Bronchial epithelial cell (primary cell): ENCODE data around the gene RBBP8NL. TPM values are rescaled to one million over a fixed set of nuclear protein-coding genes. Genes with fewer than 3 reads are reported as not detected.

Source experiments
- DNase-seq: peaks from one replicate; pipeline ENCODE4 v3.0.0-alpha.2; 2010; ENCODE audit warnings: low read depth
- FAIRE-seq: peaks from 2 replicates; lab custom pipeline; 2011; peaks lifted over from hg19 to GRCh38; lab: Jason Lieb, UNC
- H3K27me3 ChIP-seq: 2 replicates; pipeline ENCODE4 v1.5.1; 2011; ENCODE audit warnings: low read length; ENCODE audit not compliant: control insufficient read depth, insufficient read depth
- H3K36me3 ChIP-seq: 2 replicates; pipeline ENCODE4 v1.5.1; 2011; ENCODE audit warnings: low read length; ENCODE audit not compliant: control insufficient read depth, insufficient read depth
- H3K4me3 ChIP-seq: 2 replicates; pipeline ENCODE4 v1.5.1; 2011; ENCODE audit warnings: mild to moderate bottlenecking, low read depth, low read length, control low read depth
- total RNA-seq: library from RNA; depleted of rRNA; stranded (reverse); fragments of >200 nt; gene quantifications from 2 replicates; pipeline ENCODE4 v1.2.1, GENCODE V29; 2014
- TF ChIP-seq, protein P1 (sequence below): IDR thresholded peaks from 2 replicates; pipeline ENCODE4 v1.5.1; 2011; ENCODE audit warnings: mild to moderate bottlenecking, moderate library complexity, low read length, control low read depth, inconsistent platforms; ENCODE audit not compliant: insufficient read depth, severe bottlenecking

RBBP8NL gene
- total RNA-seq, 1 donor from 2014 or later, result under 0.01 TPM

DNA sequence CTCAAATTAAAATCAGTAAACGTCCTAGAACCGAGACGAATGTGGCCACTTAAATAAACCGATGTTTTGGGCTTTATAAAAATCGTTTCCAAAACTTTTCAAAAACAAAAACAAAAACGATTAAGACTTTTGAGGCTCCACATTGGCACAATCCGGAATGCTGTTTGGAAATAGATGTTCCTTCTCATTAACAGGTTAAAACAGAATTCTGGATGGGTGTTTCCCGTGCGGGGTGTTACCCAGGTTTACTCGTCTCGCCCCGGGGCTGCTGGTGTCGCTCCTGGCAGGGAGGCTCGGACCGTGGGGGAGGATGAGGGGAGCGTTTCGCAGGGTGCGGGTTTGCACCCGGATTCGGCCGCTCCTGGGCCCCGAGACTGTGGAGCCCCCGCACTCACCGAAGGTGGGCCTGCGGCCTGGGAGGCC, 47.3 kb upstream of the RBBP8NL start:
- Histone ChIP-seq H3K4me3 (no peak overlapping the region), H3K27me3 (peaks cover 38% of the 10 kb centered on the region), H3K36me3 (no peaks in the 10 kb centered on the region)
- FAIRE-seq (no peak), DNase-seq (no peak)
- TF ChIP-seq, protein P1, sequence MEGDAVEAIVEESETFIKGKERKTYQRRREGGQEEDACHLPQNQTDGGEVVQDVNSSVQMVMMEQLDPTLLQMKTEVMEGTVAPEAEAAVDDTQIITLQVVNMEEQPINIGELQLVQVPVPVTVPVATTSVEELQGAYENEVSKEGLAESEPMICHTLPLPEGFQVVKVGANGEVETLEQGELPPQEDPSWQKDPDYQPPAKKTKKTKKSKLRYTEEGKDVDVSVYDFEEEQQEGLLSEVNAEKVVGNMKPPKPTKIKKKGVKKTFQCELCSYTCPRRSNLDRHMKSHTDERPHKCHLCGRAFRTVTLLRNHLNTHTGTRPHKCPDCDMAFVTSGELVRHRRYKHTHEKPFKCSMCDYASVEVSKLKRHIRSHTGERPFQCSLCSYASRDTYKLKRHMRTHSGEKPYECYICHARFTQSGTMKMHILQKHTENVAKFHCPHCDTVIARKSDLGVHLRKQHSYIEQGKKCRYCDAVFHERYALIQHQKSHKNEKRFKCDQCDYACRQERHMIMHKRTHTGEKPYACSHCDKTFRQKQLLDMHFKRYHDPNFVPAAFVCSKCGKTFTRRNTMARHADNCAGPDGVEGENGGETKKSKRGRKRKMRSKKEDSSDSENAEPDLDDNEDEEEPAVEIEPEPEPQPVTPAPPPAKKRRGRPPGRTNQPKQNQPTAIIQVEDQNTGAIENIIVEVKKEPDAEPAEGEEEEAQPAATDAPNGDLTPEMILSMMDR, result no peak

DNA sequence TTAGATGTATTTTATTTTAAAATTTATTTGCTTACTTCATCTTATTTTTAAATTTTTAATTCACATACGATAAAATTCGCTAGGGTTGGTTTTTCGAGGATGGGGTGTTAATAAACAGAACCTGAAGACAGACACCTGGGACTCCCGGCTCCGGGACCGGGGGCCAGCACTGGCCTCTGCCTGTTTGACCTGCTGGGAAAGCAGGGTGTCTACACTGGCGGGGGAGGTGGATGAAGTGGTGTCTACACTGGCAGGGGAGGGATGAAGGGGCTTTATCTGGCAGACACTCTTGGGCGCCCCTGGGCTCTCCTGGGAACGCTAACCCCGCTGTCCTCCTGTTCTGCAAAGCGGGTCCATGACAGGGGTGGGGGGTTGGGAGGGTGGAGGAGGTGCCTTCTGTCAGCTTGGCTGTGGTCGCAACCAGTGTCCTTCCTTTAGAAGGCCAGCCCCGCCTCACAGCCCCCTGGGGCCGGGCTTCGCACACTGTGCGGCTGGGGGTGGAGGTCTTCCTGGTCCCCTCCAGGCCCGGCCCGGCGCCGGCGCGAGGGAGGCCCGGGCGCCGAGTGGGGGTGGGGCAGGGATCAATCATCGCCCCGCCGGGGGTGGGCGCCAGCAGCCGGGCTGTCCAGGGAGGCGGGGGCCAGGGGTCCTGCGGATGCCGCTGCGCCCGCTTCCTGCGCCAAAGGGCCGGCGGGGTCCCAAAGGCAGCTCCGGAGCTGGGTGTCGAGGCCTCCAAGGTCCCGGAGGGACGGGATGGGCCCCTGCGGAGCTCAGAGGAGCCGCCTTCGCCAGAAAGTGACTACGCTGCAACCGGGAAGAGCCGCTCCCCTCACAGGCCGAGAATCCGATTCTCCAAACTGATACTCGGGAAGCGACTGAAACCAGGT, 46.6 kb upstream of the RBBP8NL start:
- FAIRE-seq (no peak), DNase-seq (no peak)
- TF ChIP-seq, protein P1, result no peak
- Histone ChIP-seq H3K27me3 (peaks cover 34% of the 10 kb centered on the region), H3K36me3 (no peaks in the 10 kb centered on the region), H3K4me3 (no peak overlapping the region)

DNA sequence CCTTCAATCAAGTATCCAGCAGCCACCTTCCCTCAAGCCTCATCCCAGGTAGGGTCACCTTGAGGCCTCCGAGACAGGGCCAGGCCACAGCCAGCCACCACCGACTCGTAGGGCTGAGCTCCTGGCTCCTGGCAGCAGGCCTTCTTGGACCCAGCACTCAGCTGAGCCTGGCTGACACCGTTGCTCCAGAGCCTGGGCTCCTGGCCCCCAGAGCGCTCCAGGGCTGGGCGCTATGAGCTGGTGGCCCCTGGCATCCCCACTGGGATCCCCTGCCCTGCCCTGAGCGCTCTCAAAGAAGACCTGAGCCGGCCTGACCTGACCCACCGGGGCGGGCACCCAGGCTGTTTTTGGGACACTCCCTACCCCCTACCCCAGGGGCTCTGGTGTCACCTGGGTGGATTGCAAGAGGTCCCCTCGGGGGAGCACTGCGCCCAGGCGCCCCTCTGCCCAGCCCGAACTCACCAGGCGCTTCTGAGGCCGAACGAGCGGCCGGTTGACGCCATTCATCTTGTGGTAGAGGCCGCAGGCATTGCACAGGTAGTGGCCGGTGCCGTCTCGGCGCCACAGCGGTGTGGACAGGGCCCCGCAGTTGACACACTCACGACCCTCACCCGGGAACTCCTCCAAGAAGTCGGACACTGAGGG, 45.7 kb upstream of the RBBP8NL start:
- H3K4me3 ChIP-seq, result no peak overlapping the region
- DNase-seq (no peak), FAIRE-seq (no peak)
- TF ChIP-seq, protein P1, result no peak
- peaks cover 30% of the 10 kb centered on the region for H3K27me3 ChIP-seq
- no peaks in the 10 kb centered on the region for H3K36me3 ChIP-seq

DNA sequence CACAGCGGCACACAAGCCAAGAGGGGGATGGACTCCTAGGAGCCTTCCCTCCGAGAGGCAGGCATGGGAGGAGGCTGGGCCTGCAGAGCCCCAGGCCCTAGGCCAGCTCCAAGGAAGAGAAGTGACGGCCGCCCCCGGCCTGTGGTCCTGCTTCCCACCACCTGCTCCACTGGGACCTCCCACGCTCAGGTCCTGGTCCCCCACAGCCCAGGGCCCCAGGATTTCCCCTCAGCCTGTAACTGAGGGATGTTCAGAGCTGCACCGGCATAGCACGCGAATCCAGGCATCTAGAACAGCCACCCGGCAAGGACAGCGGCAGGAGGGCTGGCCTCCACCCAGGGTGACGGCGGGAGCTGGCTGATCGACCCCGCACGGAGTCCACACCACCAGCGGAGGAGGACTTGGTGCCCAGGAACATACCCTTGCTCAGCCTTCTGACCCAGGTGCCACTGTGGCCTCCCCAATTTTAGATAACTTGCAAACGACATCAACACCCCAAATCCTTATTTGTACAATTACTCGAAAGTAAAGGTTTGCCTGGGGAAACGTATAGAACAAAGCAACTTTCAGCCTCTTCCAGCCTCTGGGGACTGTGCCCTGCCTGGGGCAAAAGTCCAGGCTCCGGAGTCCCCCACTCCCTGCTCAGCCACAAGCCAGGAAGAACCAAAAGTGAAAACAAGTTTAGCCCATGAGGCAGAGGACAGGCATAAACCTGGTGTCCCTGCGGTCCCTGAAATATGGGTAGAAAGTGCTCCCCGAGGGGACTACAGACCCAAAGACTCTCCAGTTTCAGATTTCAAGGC, 45.0 kb upstream of the RBBP8NL start:
- peaks cover 23% of the 10 kb centered on the region for H3K27me3 ChIP-seq

DNA sequence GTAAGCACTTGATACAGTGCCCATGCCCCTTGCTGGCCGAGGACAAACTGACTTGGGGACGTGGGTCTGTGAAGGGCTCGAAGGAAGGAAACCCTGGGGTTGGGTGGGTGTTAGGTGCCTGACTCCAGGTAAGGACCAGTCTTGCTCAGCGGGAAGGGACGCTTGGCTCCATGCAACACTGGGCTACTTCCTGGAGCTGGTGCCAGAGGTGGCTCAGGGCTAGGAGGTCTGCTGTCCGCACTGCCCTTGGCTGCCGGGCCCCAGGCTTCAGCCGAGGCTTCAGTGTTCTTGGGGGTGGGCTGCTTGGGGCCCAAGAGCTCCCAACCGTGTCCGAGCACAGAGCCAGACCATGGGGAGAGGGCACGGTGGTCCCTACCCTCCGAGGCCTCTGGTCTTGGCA, 43.1 kb upstream of the RBBP8NL start:
- Histone ChIP-seq H3K36me3 (no peaks in the 10 kb centered on the region), H3K27me3 (peaks cover 17% of the 10 kb centered on the region), H3K4me3 (no peak overlapping the region)
- FAIRE-seq, result no peak
- TF ChIP-seq, protein P1, result no peak
- no peak for DNase-seq

More for the DNA sequence above, 45.0 kb upstream of the RBBP8NL start:
- Histone ChIP-seq H3K36me3 (no peaks in the 10 kb centered on the region), H3K4me3 (no peak overlapping the region)
- TF ChIP-seq, protein P1, result no peak
- FAIRE-seq, result no peak
- DNase-seq, result no peak
